HepG2 (cell line): ENCODE data around the gene SRXN1. TPM values are rescaled to one million over a fixed set of nuclear protein-coding genes. Genes with fewer than 3 reads are reported as not detected.
A peak's percentile ranks its signal among the peaks of the same experiment; 100 is the strongest.

Experiments used
- AGO2 ChIP-seq: fragments of 200-400 bp; formaldehyde crosslinking; optimal IDR thresholded peaks from 2 replicates; pipeline ENCODE3; 2017; ENCODE audit warnings: mild to moderate bottlenecking, low read depth, low read length, moderate library complexity
- ATF7 ChIP-seq, 2 experiments: fragments of 450-650 bp in 1 of 2; sonication (generic) in 1 of 2; formaldehyde crosslinking in 1 of 2; IDR thresholded peaks; 2 replicates each; pipeline versions ENCODE4 v1.4.0 to v1.6.1; 2016 to 2020; ENCODE audit warnings: antibody characterized with exemption in 1 of 2, mild to moderate bottlenecking in 1 of 2, missing genetic modification reagents in 1 of 2
- KDM3A ChIP-seq: IDR thresholded peaks from 2 replicates; pipeline ENCODE4 v1.6.1; 2018; ENCODE audit warnings: low read depth, missing compliant biosample characterization
- PHF8 ChIP-seq: sonication (generic); formaldehyde crosslinking; IDR thresholded peaks from 2 replicates; pipeline ENCODE4 v1.5.0; 2020; ENCODE audit warnings: missing genetic modification reagents
- PITX1 ChIP-seq: sonication (generic); formaldehyde crosslinking; IDR thresholded peaks from 2 replicates; pipeline ENCODE4 v1.5.1; 2020; ENCODE audit warnings: mild to moderate bottlenecking, missing genetic modification reagents
- RCOR2 ChIP-seq: IDR thresholded peaks from 2 replicates; pipeline ENCODE4 v1.6.1; 2016; ENCODE audit warnings: missing biosample characterization, missing genetic modification reagents
- SETDB1 ChIP-seq: sonication (generic); formaldehyde crosslinking; IDR thresholded peaks from 2 replicates; pipeline ENCODE4 v1.5.1; 2020; ENCODE audit warnings: missing genetic modification reagents, mild to moderate bottlenecking, borderline replicate concordance
- TCF7L2 ChIP-seq: IDR thresholded peaks from 2 replicates; pipeline ENCODE4 v1.6.1; 2011; ENCODE audit warnings: mild to moderate bottlenecking, low read depth, low read length, moderate library complexity
- ZFAT ChIP-seq: sonication (generic); formaldehyde crosslinking; conservative IDR thresholded peaks from 2 replicates; pipeline ENCODE4 v1.8.1; 2023; ENCODE audit warnings: missing genetic modification reagents, inconsistent platforms
- ZFX ChIP-seq: sonication (generic); formaldehyde crosslinking; IDR thresholded peaks from 2 replicates; pipeline ENCODE4 v1.4.0; 2020; ENCODE audit warnings: mild to moderate bottlenecking, low read depth, missing genetic modification reagents, moderate library complexity
- ZNF20 ChIP-seq: sonication (generic); formaldehyde crosslinking; IDR thresholded peaks from 2 replicates; pipeline ENCODE4 v1.4.0; 2020; ENCODE audit warnings: mild to moderate bottlenecking, moderate library complexity, missing genetic modification reagents
- ZNF264 ChIP-seq: sonication (generic); formaldehyde crosslinking; IDR thresholded peaks from 2 replicates; pipeline ENCODE4 v1.4.0; 2020; ENCODE audit warnings: missing genetic modification reagents
- ZNF34 ChIP-seq: sonication (generic); formaldehyde crosslinking; IDR thresholded peaks from 2 replicates; pipeline ENCODE4 v1.4.0; 2020; ENCODE audit warnings: mild to moderate bottlenecking, missing genetic modification reagents, borderline replicate concordance
- ZNF572 ChIP-seq: sonication (generic); formaldehyde crosslinking; IDR thresholded peaks from 2 replicates; pipeline ENCODE4 v1.5.1; 2020; ENCODE audit warnings: mild to moderate bottlenecking, missing genetic modification reagents
- ZNF614 ChIP-seq: IDR thresholded peaks from 2 replicates; pipeline ENCODE4 v1.6.1; 2018; ENCODE audit warnings: missing biosample characterization, missing genetic modification reagents, inconsistent platforms, borderline replicate concordance
- ZSCAN20 ChIP-seq: sonication (generic); formaldehyde crosslinking; IDR thresholded peaks from 2 replicates; pipeline ENCODE4 v1.4.0; 2020; ENCODE audit warnings: missing genetic modification reagents, mild to moderate bottlenecking, borderline replicate concordance
- polyA plus RNA-seq, 8 experiments: library from polyadenylated mRNA; depleted of rRNA in 3 of 8; stranded (reverse) in 7 of 8; unstranded in 1 of 8; fragments of >200 nt; fragmentation: Illumina TruSeq in 4 of 8; extraction: Trizol in 4 of 8; gene quantifications; 2 replicates each; pipeline versions ENCODE4 v1.2.1 to v1.2.3, GENCODE V29; 2011 to 2016; ENCODE audit warnings: low read depth in 4 of 8, missing spikeins in 1 of 8, mixed read lengths in 1 of 8; ENCODE audit not compliant: insufficient read depth in 1 of 8
- total RNA-seq, 5 experiments: library from RNA; depleted of rRNA; stranded (reverse); fragments of >200 nt; fragmentation: Illumina TruSeq; extraction: Trizol; gene quantifications; 2 replicates each; pipeline ENCODE4 v1.2.3, GENCODE V29; 2016; ENCODE audit warnings: low read depth in 1 of 5
- TF ChIP-seq, protein P1 (sequence below): sonication (generic); formaldehyde crosslinking; IDR thresholded peaks from 2 replicates; pipeline ENCODE4 v1.5.1; 2020; ENCODE audit warnings: mild to moderate bottlenecking, missing genetic modification reagents, borderline replicate concordance
- TF ChIP-seq, protein P2 (sequence below): sonication (generic); formaldehyde crosslinking; IDR thresholded peaks from 2 replicates; pipeline ENCODE4 v1.5.0; 2020; ENCODE audit warnings: missing genetic modification reagents
- TF ChIP-seq, protein P3 (sequence below): sonication (generic); formaldehyde crosslinking; IDR thresholded peaks from 2 replicates; pipeline ENCODE4 v1.5.1; 2020; ENCODE audit warnings: mild to moderate bottlenecking, missing genetic modification reagents, borderline replicate concordance

Gene SRXN1
- total and polyA plus RNA-seq, 2 of the 13 experiments (the other 11 are each of a cell fraction or from before 2014, with no cell fraction given), result 29.9 to 87.7 TPM

DNA sequence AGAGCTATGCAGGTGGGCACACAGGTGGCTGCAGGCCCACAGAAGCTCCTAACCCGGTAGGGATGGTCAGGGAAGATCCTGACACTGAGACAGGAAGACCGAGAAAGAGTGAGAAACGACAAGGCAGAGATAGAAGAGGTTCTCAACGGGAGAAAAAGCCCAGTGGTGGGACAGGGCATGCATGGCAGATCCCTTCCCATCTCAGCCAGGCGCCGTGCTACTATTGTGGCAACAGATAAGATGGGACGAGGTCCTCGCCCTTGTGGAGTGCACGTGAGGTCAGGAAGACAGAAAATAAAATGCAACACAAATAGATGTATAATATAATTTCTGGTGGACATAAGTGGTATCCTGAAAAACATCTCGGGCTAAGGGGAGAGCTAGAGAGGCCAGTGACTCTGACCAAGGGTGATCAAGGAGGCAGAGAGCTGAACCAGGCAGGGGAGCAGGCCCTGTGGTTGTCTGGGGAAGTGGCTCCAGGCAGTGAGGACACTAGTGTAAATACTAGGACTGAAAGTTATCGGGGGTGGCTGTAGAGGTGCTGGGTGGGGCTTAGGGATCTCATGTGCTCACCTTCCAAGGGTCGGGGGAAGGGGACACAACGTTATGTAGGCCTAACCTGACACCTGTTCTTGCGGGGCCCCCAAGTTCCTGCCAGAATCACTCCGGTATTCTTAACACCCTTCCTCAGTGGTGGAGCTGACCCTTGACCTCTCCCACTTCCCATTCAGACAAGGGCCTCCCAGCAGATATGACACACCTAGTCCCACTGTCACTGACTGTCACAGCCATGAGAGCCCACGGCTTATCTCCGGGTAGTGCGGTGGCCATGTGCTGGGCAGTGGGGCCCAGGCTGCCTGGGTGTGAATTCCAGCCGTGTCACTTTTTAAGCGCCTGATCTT lies 1.0 kb downstream of the SRXN1 start (continued):
- TF ChIP-seq, protein P1, sequence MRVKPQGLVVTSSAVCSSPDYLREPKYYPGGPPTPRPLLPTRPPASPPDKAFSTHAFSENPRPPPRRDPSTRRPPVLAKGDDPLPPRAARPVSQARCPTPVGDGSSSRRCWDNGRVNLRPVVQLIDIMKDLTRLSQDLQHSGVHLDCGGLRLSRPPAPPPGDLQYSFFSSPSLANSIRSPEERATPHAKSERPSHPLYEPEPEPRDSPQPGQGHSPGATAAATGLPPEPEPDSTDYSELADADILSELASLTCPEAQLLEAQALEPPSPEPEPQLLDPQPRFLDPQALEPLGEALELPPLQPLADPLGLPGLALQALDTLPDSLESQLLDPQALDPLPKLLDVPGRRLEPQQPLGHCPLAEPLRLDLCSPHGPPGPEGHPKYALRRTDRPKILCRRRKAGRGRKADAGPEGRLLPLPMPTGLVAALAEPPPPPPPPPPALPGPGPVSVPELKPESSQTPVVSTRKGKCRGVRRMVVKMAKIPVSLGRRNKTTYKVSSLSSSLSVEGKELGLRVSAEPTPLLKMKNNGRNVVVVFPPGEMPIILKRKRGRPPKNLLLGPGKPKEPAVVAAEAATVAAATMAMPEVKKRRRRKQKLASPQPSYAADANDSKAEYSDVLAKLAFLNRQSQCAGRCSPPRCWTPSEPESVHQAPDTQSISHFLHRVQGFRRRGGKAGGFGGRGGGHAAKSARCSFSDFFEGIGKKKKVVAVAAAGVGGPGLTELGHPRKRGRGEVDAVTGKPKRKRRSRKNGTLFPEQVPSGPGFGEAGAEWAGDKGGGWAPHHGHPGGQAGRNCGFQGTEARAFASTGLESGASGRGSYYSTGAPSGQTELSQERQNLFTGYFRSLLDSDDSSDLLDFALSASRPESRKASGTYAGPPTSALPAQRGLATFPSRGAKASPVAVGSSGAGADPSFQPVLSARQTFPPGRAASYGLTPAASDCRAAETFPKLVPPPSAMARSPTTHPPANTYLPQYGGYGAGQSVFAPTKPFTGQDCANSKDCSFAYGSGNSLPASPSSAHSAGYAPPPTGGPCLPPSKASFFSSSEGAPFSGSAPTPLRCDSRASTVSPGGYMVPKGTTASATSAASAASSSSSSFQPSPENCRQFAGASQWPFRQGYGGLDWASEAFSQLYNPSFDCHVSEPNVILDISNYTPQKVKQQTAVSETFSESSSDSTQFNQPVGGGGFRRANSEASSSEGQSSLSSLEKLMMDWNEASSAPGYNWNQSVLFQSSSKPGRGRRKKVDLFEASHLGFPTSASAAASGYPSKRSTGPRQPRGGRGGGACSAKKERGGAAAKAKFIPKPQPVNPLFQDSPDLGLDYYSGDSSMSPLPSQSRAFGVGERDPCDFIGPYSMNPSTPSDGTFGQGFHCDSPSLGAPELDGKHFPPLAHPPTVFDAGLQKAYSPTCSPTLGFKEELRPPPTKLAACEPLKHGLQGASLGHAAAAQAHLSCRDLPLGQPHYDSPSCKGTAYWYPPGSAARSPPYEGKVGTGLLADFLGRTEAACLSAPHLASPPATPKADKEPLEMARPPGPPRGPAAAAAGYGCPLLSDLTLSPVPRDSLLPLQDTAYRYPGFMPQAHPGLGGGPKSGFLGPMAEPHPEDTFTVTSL (CRISPR knock-in tag), result no peak
- TF ChIP-seq PHF8 (no peak; the same call in 1 of the 2 replicates), ZNF20 (CRISPR knock-in tag) (no peak), TCF7L2 (no peak), ATF7 (IDR thresholded peaks at IDR 0.05) (no peak), ATF7 (CRISPR knock-in tag; IDR thresholded peaks at IDR 0.05) (peak; percentile 53; the same call in 1 of the 2 replicates), ZFAT (CRISPR knock-in tag) (no peak; the same call in 1 of the 2 replicates), ZNF264 (CRISPR knock-in tag) (0 out of 2 replicates have a peak, but pooled peaks have one; percentile 34), ZNF34 (CRISPR knock-in tag) (0 out of 2 replicates have a peak, but pooled peaks have one; percentile 10), SETDB1 (CRISPR knock-in tag) (no peak), RCOR2 (CRISPR knock-in tag) (no peak), AGO2 (no peak), KDM3A (CRISPR knock-in tag) (no peak), ZNF614 (CRISPR knock-in tag) (0 out of 2 replicates have a peak, but pooled peaks have one; percentile 16), PITX1 (CRISPR knock-in tag) (no peak; the same call in 1 of the 2 replicates), ZFX (no peak), ZNF572 (CRISPR knock-in tag) (no peak), ZSCAN20 (CRISPR knock-in tag) (no peak)
- TF ChIP-seq, protein P2, sequence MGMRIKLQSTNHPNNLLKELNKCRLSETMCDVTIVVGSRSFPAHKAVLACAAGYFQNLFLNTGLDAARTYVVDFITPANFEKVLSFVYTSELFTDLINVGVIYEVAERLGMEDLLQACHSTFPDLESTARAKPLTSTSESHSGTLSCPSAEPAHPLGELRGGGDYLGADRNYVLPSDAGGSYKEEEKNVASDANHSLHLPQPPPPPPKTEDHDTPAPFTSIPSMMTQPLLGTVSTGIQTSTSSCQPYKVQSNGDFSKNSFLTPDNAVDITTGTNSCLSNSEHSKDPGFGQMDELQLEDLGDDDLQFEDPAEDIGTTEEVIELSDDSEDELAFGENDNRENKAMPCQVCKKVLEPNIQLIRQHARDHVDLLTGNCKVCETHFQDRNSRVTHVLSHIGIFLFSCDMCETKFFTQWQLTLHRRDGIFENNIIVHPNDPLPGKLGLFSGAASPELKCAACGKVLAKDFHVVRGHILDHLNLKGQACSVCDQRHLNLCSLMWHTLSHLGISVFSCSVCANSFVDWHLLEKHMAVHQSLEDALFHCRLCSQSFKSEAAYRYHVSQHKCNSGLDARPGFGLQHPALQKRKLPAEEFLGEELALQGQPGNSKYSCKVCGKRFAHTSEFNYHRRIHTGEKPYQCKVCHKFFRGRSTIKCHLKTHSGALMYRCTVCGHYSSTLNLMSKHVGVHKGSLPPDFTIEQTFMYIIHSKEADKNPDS (CRISPR knock-in tag), result no peak
- TF ChIP-seq, protein P3, sequence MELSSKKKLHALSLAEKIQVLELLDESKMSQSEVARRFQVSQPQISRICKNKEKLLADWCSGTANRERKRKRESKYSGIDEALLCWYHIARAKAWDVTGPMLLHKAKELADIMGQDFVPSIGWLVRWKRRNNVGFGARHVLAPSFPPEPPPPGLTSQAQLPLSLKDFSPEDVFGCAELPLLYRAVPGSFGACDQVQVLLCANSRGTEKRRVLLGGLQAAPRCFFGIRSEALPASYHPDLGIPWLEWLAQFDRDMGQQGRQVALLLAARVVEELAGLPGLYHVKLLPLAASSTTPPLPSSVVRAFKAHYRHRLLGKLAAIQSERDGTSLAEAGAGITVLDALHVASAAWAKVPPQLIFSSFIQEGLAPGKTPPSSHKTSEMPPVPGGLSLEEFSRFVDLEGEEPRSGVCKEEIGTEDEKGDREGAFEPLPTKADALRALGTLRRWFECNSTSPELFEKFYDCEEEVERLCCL, result no peak
